IPS DF 6.9 (cell line): Measurements from ENCODE around the gene HIPK2.

Experiments used
- DNase-seq: peaks from one replicate; pipeline ENCODE4 v3.0.0-alpha.2; 2013; ENCODE audit warnings: low read depth, low spot score
- H3K27ac ChIP-seq: one replicate; pipeline ENCODE4 v1.5.1; 2013; ENCODE audit warnings: low read length, control low read depth
- H3K27me3 ChIP-seq: 2 replicates; pipeline ENCODE4 v1.6.1; 2013; ENCODE audit warnings: mild to moderate bottlenecking, low read length; ENCODE audit not compliant: control insufficient read depth, insufficient read depth
- H3K36me3 ChIP-seq: 2 replicates; pipeline ENCODE4 v1.6.1; 2013; ENCODE audit warnings: low read length; ENCODE audit not compliant: control insufficient read depth, insufficient read depth
- H3K4me1 ChIP-seq: 2 replicates; pipeline ENCODE4 v1.6.1; 2013; ENCODE audit warnings: low read length; ENCODE audit not compliant: control insufficient read depth, insufficient read depth
- H3K4me3 ChIP-seq: 2 replicates; pipeline ENCODE4 v1.5.1; 2013; ENCODE audit warnings: mild to moderate bottlenecking, low read length
- H3K9me3 ChIP-seq: 2 replicates; pipeline ENCODE4 v1.6.1; 2013; ENCODE audit warnings: low read length, inconsistent platforms; ENCODE audit not compliant: control insufficient read depth, insufficient read depth
- WGBS: extraction: QIAGEN DNeasy Blood & Tissue Kit; methylation state at CpG from one replicate; pipeline ENCODE4 v1.1.7; 2013; ENCODE audit warnings: mixed read lengths, missing lambda C conversion rate; ENCODE audit not compliant: insufficient read length, insufficient coverage; 5-methylcytosine and 5-hydroxymethylcytosine counted together

Gene HIPK2

DNA sequence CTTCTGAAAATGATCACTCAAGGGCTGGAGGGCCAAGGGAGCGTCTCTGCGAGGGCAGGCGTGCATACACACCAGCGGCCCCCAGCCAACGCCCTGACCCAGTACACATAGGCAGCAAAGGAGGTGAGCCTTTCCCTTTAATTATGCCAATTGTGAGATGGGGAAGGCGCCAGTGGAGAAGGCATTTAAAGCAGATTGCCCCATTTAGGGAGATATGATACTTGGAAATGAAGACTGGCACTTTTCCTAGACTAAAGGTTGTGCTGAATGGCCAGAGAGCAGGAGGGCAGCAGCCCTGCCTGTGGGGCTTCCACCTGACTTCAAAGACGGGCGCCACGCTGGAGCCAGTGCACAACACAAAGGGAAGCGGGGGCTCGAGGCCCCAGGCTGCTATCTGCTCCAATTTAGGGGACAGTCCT, 24.1 kb downstream of the HIPK2 start:
- Histone ChIP-seq H3K4me3 (no peak overlapping the region), H3K27ac (no peak overlapping the region), H3K9me3 (no peaks in the 10 kb centered on the region), H3K27me3 (no peaks in the 10 kb centered on the region), H3K36me3 (no peaks in the 10 kb centered on the region), H3K4me1 (no peaks in the 10 kb centered on the region)
- WGBS, result no CpG with 5 or more reads among the region's 11 CpGs
- DNase-seq, result no peak

DNA sequence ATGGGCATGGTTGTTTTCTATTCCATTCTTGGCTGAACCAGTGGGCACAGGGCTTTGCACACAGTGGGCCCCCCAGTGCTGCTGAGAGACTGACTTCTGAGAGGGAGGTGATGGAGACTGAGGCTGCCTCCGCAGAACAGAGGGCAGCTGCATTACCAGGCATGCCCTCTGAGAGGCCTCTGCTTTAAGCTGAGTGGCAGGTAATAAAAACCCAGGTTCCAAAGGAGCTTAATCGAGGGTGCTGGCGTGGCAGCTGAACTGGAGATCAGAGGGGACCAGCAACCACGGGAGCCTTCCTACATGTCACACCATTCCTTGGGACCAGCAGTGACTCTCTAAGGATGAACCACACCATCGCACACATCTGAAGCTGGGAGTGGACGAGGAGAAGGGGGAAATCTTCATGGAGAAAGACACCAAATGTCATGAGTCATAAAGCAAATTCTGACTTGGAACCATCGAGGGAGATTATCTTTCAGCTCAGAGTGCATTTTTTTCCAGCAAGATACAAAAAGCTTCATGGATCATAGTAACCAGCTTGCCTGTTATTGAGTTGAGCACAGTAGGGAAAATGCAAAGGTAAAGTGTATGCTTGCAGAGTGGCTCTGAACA, 24.6 kb downstream of the HIPK2 start:
- H3K4me3 ChIP-seq, result no peak overlapping the region
- H3K9me3 ChIP-seq, result no peaks in the 10 kb centered on the region
- no peaks in the 10 kb centered on the region for H3K27me3 ChIP-seq
- H3K27ac ChIP-seq, result no peak overlapping the region
- no CpG with 5 or more reads among the region's 7 CpGs for WGBS
- H3K36me3 ChIP-seq, result no peaks in the 10 kb centered on the region
- H3K4me1 ChIP-seq, result no peaks in the 10 kb centered on the region
- no peak for DNase-seq

DNA sequence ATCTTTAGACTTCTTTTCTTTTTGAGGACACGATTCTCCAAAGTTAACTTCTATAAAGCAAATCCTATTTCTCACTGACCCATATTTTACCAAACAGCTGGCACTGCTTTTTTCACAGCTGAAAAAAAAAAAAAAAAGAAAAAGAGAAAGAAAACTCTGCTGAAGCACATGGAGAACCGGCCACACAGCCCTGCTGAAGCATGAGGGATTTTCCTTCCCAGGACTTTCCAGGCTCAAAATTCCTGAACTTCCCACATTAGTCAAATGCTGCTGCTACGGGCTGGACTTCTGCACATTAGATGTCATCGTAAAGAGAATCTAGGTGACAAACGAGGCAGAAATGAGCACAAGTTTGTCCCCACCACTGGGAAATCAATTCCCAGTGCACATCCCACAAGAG, 25.2 kb downstream of the HIPK2 start:
- no peaks in the 10 kb centered on the region for H3K4me1 ChIP-seq
- no CpG with 5 or more reads among the region's 5 CpGs for WGBS
- no peaks in the 10 kb centered on the region for H3K36me3 ChIP-seq
- H3K27me3 ChIP-seq, result no peaks in the 10 kb centered on the region
- no peak overlapping the region for H3K4me3 ChIP-seq
- no peaks in the 10 kb centered on the region for H3K9me3 ChIP-seq
- no peak overlapping the region for H3K27ac ChIP-seq
- no peak for DNase-seq

DNA sequence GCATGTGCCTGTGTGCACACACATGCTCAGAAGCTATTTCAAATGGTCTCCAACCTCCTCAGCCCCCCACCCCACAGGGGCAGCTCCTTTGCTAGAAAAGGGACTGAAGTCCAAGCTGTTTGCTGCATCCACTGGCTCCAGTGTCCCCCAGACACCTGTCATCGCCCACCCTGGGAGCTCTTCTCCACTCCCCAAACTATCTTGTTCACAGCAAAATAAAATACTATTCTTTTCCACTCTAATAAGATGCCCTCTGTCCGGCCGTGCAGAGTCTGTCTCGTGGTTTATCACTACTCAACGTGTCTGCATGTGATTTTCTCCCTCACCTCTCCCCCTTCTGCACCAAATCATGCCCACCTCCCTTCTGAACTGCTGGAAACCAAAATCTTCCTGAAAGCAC, 25.6 kb downstream of the HIPK2 start:
- no peak overlapping the region for H3K4me3 ChIP-seq
- no peaks in the 10 kb centered on the region for H3K27me3 ChIP-seq
- H3K9me3 ChIP-seq, result no peaks in the 10 kb centered on the region
- H3K36me3 ChIP-seq, result no peaks in the 10 kb centered on the region
- H3K27ac ChIP-seq, result no peak overlapping the region
- no peak for DNase-seq
- WGBS, result no CpG with 5 or more reads among the region's 5 CpGs
- H3K4me1 ChIP-seq, result no peaks in the 10 kb centered on the region

DNA sequence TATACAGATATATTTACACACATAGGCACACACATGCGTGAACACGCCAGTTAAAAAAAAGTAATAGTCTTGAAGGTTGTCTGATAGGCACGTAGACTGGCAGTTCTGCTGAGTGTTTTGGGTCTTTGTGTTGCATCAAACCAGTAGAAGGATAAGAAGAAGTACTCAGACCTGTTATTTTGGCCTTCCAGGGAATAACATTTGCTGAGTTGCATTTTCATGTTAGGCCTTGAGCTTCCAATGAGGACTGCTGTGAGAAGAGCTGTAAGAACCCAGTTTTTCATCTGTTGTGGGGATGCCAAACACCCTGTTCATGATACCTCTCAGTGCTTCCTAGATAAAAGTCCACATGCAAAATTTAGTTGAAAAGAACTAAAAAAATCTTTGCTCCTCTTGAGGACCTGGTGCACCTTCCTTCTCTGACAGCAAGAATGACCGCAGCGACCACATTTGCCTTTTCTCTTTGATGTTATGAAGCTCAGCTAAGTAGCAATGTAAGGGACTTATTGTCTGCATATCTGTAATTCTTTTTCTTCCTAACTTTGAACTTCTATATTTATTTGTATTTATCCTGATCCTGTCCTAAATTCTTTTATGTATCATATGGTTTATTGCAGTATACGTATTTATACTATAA, 27.2 kb downstream of the HIPK2 start:
- Histone ChIP-seq H3K36me3 (no peaks in the 10 kb centered on the region), H3K4me3 (no peak overlapping the region), H3K27me3 (no peaks in the 10 kb centered on the region), H3K27ac (no peak overlapping the region), H3K4me1 (no peaks in the 10 kb centered on the region; the same call in 1 of the 2 replicates), H3K9me3 (no peaks in the 10 kb centered on the region)
- DNase-seq, result no peak
- no CpG with 5 or more reads among the region's 6 CpGs for WGBS

DNA sequence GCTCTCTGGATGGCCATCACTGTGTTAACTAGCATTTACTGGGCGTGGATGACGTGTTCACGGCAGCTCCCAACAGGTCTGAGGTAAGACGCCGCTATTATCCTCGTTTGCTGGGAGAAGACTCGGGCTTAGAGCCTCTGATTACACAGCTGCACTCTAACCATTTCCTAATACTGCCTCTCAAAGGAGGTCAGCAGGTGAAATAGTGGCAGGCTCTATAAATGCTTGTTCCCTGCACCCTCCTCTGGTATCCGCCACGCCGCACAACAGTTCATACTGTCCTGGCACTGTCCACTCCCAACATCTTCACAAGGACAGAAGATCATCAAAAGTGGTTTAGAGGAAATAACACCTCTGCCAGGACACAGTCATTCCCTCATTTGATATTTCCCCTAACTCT, 28.3 kb downstream of the HIPK2 start:
- WGBS, result no CpG with 5 or more reads among the region's 10 CpGs
- no peak overlapping the region for H3K4me3 ChIP-seq
- H3K36me3 ChIP-seq, result no peaks in the 10 kb centered on the region
- no peak for DNase-seq
- H3K4me1 ChIP-seq, result no peaks in the 10 kb centered on the region; the same call in 1 of the 2 replicates
- H3K27ac ChIP-seq, result no peak overlapping the region
- H3K27me3 ChIP-seq, result no peaks in the 10 kb centered on the region
- no peaks in the 10 kb centered on the region for H3K9me3 ChIP-seq

DNA sequence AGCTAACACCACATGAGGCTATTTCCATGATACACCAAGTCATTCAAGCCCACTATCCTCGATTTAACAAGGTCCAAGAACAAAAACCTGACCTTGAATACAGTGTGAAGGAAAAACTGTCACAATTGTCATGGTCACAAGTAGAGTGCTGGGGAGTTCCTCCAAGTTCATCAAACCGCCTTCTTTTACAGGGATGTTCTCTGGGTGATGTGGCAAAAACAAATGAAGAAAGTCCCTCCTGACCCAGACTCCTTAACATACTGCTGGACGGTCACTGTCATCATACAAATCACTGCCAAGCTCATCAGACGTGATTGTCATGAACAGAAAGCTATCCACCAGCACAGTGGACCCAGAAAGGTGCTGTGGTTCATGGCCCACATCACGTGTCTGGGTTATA, 28.9 kb downstream of the HIPK2 start:
- no peak for DNase-seq
- no peaks in the 10 kb centered on the region for H3K27me3 ChIP-seq
- H3K4me1 ChIP-seq, result no peaks in the 10 kb centered on the region; the same call in 1 of the 2 replicates
- H3K4me3 ChIP-seq, result no peak overlapping the region
- no peak overlapping the region for H3K27ac ChIP-seq
- H3K9me3 ChIP-seq, result no peaks in the 10 kb centered on the region
- no peaks in the 10 kb centered on the region for H3K36me3 ChIP-seq
- no CpG with 5 or more reads among the region's 5 CpGs for WGBS

DNA sequence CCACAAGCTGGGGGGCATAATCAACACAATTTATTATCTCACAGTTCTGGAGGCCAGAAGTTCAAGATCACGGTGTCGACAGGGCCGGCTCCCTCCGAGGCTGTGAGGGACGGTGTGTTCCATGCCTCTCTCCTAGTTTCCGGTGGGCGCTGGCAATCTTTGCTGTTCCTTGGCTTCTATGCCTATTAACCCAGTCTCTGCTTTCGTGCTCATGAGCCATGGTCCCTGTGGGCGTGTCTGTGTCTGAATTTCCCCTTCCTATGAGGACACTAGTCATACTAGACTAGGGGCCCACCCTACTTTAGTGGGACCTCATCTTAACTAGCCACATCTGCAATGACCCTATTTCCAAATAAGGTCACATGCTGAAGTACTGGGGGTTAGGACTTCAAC, 29.4 kb downstream of the HIPK2 start:
- Histone ChIP-seq H3K27ac (no peak overlapping the region), H3K36me3 (no peaks in the 10 kb centered on the region), H3K9me3 (no peaks in the 10 kb centered on the region), H3K27me3 (no peaks in the 10 kb centered on the region), H3K4me1 (no peaks in the 10 kb centered on the region; the same call in 1 of the 2 replicates), H3K4me3 (no peak overlapping the region)
- no peak for DNase-seq
- WGBS, result no CpG with 5 or more reads among the region's 9 CpGs

DNA sequence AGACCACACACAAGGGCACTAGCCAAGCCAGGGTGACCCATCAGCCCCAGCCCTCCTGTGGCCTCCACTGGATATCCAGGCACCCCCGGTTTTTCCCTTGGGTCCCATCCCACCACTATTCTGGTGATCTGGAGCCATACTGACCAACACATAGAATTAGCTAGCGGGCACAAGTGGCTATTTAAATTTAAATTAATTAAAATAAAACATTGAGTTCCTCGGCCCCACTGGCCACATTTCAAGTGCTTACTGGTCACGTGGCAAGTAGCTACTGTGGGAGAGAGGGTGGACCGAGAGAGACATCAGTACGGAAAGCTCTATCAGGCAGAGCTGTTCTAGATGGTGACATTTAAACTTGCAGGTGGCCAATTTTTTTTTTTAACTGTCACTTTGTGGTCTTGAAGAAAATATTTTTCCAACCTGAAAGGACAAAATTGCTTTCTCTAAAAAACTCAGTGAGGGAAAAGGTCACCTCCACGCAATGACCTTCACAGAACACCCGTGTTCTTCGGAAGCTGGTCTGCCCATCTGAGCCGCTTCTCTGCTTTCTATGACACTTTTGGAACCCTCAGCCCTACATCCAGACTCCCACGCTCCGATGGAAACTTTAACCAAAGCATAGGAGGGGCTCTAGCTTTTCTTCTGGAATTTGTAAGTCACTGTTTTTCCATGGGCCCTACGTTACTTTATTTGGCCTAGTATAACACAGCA, 30.0 kb downstream of the HIPK2 start:
- H3K27ac ChIP-seq, result no peak overlapping the region
- no CpG with 5 or more reads among the region's 13 CpGs for WGBS

DNA sequence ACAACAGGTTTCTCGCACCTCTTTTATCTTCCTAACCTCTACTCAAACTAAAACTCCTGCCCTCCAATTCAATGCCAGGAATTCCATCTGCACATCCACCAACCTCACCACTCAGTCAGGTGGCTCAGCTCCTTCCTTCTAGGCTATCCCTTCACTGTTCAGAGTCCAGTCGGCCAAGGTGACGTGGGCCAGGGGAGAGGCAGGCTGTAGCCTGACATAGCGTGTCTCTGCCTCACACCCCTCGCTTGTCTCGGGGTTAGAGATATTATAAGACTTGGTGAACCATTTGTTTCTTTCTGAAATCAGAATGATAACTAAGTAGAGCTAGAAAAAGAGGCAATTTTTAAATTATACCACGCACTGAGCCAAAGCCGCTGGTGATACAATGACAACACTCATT, 31.1 kb downstream of the HIPK2 start:
- no peaks in the 10 kb centered on the region for H3K36me3 ChIP-seq
- H3K4me1 ChIP-seq, result no peaks in the 10 kb centered on the region; the same call in 1 of the 2 replicates
- no peak overlapping the region for H3K27ac ChIP-seq
- DNase-seq, result no peak
- H3K27me3 ChIP-seq, result no peaks in the 10 kb centered on the region
- no peak overlapping the region for H3K4me3 ChIP-seq
- H3K9me3 ChIP-seq, result no peaks in the 10 kb centered on the region
- WGBS, result no CpG with 5 or more reads among the region's 8 CpGs

More for the DNA sequence above, 30.0 kb downstream of the HIPK2 start:
- Histone ChIP-seq H3K36me3 (no peaks in the 10 kb centered on the region), H3K4me3 (no peak overlapping the region), H3K4me1 (no peaks in the 10 kb centered on the region; the same call in 1 of the 2 replicates), H3K27me3 (no peaks in the 10 kb centered on the region), H3K9me3 (no peaks in the 10 kb centered on the region)
- DNase-seq, result no peak
